KBM-7 (cell line): ENCODE data around the gene MRPS5.
A peak's percentile ranks its signal among the peaks of the same experiment; 100 is the strongest.
"Not testable (repeated sequence)": the region's sequence is repeated elsewhere in the genome, so short reads cannot be mapped to it uniquely, and the experiment has no call there.

Experiments
- DNase-seq: peaks from one replicate; pipeline ENCODE4 v3.0.0-alpha.2; 2015
- in situ Hi-C: fragments of 300-500 bp; cut with MboI; formaldehyde crosslinking; loops from 2 replicates; pipeline ENCODE4 v1.14.3; 2020; ENCODE audit warnings: low sequenced_read_pairs, low pct_unique_long_range_greater_than_20kb, mixed read lengths

MRPS5 gene

GRCh38 chr2:95099910-95100309, 21.7 kb downstream of the MRPS5 start:
- no peak for DNase-seq
- in situ Hi-C loops, result no loop called here

GRCh38 chr2:95098273-95098672, 23.3 kb downstream of the MRPS5 start:
- in situ Hi-C loops, DNase-seq: not testable (repeated sequence)

GRCh38 chr2:95091885-95092555, 29.6 kb downstream of the MRPS5 start:
- DNase-seq, result no peak
- in situ Hi-C loops, result no loop called here

- no peak for DNase-seq
- in situ Hi-C loops, result no loop called here
Observed at GRCh38 chr2:95087379-95087778, 34.2 kb downstream of the MRPS5 start.

GRCh38 chr2:95086017-95086416, 35.6 kb downstream of the MRPS5 start:
- in situ Hi-C loops, result no loop called here
- DNase-seq, result no peak

GRCh38 chr2:95082477-95082876, 39.1 kb downstream of the MRPS5 start:
- in situ Hi-C loops, result no loop called here
- no peak for DNase-seq

GRCh38 chr2:95079199-95079683, 42.4 kb downstream of the MRPS5 start:
- in situ Hi-C loops, result no loop called here

GRCh38 chr2:95077861-95078603, 43.6 kb downstream of the MRPS5 start:
- in situ Hi-C loops, result no loop called here
- no peak for DNase-seq

More at GRCh38 chr2:95079199-95079683, 42.4 kb downstream of the MRPS5 start:
- DNase-seq, result no peak

GRCh38 chr2:95077530-95077825, 44.1 kb downstream of the MRPS5 start:
- in situ Hi-C loops, result no loop called here

GRCh38 chr2:95076705-95077529, 44.7 kb downstream of the MRPS5 start:
- in situ Hi-C loops, result no loop called here
- DNase-seq, result peak; percentile 65

More at GRCh38 chr2:95077530-95077825, 44.1 kb downstream of the MRPS5 start:
- DNase-seq, result no peak

GRCh38 chr2:95075440-95076132, 46.0 kb downstream of the MRPS5 start:
- DNase-seq, result no peak
- in situ Hi-C loops, result no loop called here

- DNase-seq, result no peak
- in situ Hi-C loops, result no loop called here
Observed at GRCh38 chr2:95074663-95075439, 46.8 kb downstream of the MRPS5 start.

- in situ Hi-C loops, result no loop called here
- no peak for DNase-seq
Observed at GRCh38 chr2:95073856-95074662, 47.5 kb downstream of the MRPS5 start.

GRCh38 chr2:95072424-95072823, 49.2 kb downstream of the MRPS5 start:
- in situ Hi-C loops, result no loop called here
- no peak for DNase-seq

- no peak for DNase-seq
- in situ Hi-C loops, result no loop called here
Observed at GRCh38 chr2:95071856-95072255, 49.8 kb downstream of the MRPS5 start.

GRCh38 chr2:95069465-95069864, 52.1 kb downstream of the MRPS5 start:
- no peak for DNase-seq
- in situ Hi-C loops, result no loop called here

- in situ Hi-C loops, result no loop called here
Observed at GRCh38 chr2:95068256-95068655, 53.4 kb downstream of the MRPS5 start.

More at GRCh38 chr2:95068256-95068655, 53.4 kb downstream of the MRPS5 start:
- DNase-seq, result no peak
